ENCODE measurements around the gene CERS3.
"Not testable (repeated sequence)": the region's sequence is repeated elsewhere in the genome, so short reads cannot be mapped to it uniquely, and the experiment has no call there.

CERS3 gene

DNA sequence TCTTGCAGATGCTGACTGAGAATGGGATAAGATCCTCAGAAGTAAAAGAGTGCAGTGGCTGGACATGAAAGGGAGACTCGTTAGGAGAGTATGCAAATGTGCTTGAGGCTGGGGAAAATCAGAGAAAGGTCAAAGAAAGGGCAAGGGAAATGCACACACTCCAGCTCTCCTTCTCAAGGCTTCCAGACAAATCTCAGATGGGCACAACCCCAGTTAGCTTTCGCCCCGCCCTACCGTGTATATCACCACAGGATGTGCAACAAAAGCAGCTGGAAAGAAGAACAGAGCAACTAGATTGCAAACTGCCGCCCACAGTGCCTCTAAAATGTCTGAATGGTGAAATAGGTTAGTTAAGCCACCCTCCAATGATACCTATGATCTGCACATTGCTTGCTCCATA, 63.9 kb downstream of the CERS3 start:
- no peak for DNase-seq (ENCODE audit: low read depth in 2 of 2)

DNA sequence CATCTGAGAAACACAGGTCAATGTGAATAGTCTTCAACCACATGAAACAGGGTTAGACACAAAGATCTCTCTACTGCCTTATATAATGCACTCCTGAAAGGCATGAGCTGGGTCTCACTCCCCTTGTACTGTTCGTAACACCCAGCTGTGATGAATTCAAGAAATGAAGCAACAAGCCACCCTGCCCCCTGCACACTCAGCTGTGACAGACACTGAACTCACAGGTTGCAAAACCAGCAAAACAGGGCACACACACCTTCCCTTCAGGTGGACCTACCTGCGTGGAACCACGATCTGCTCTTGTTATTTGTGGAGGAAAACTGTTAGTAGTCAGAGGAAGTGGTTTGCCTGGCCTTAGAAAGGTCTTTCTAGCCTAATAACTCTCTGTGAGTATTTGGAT, 64.5 kb downstream of the CERS3 start:
- no peak for DNase-seq (ENCODE audit: low read depth in 2 of 2)

DNA sequence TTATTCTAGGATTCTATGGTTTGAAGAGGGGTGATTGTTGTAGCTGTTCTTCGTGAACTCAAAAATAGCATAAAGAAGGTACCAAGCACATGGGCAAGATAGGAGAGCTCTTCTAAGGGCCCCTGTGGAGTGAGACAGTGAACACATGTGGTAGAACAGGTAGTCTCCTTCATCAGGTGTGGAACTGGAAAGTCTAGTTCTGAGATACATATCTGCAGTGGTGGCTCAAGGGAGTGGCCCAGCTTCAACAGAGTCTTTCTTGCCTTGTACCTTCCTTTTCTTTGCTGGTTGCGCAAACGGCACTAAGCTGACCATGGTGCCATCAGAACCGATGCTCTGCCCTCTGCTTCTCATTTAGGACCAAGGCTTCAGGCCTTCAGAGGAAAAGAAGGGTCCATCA, 65.2 kb downstream of the CERS3 start:
- no peak for DNase-seq (ENCODE audit: low read depth in 2 of 2)

DNA sequence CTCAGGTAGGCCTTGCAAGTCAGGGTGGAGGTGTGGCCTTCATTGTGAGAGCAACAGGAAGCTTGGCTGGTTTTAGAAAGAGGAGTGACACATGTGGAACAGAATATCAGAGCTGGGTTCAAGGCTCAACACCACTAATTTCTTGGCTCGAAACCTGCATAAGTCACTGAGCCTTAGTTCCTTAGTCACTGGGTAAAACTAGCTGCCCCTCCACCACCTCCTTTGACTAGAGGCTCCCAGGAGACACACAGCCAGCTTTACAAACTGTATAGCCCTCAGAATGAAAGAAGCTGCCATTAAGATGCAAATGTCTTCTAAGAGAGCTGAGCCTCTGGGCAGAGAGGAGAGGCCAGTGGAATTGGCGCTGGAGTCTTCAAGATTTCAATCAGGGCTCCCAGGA, 67.7 kb downstream of the CERS3 start:
- DNase-seq (ENCODE audit: low read depth in 2 of 2) = no peak

DNA sequence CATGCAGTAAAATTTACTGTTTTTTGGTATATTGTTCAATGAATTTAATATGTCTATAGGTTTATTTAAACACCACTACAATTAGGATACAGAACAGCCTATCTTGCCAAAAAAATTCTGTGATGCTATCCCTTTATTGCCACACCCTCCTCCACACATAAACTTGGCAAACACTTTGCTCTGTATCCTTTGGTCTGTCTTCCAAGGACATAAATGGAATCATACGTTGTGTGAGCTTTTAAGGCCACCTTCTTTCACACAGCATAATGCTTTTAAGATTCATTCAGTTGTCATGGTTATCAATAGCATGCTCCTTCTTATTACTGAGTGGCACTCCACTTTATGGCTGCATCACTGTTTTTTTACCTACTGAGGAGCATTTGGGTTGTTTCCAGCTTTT, 71.5 kb downstream of the CERS3 start:
- no peak for DNase-seq (ENCODE audit: low read depth in 2 of 2)

DNA sequence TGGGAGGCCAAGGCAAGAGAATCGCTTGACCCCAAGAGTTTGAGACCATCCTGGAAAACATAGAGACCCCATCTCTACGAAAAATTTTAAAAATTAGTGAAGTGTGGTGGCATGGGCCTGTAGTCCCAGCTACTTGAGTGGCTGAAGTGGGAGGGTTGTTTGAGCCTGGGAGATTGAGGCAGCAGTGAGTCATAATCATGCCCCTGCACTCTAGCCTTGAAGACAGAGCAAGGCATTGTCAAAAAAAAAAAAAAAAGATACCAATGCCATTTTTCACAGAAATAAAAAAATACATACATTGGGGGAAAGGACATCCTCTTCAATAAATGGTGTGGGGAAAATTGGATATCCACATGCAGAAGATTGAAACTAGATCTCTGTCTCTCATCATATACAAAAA, 74.6 kb downstream of the CERS3 start:
- no peak for DNase-seq (ENCODE audit: low read depth in 2 of 2)

DNA sequence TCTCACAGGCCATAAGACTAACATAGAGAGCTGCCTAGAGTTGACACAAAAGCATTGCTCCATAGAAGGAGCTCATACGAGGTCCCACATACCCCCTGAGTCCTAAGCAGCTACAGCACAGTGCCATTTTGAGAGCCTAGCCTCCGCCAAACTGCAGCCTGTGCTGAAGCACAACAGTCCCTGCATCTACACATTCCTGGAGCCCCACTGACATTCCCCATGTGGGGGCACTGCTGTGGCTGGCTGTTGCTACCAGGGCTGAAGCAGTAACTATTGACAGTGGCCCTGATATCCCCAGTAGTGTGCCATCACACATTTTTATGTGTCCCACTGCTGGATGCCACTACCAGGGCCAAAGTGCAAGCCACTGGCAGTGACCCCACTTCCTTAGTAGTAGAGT, 80.3 kb downstream of the CERS3 start:
- DNase-seq (ENCODE audit: low read depth in 2 of 2) = no peak

DNA sequence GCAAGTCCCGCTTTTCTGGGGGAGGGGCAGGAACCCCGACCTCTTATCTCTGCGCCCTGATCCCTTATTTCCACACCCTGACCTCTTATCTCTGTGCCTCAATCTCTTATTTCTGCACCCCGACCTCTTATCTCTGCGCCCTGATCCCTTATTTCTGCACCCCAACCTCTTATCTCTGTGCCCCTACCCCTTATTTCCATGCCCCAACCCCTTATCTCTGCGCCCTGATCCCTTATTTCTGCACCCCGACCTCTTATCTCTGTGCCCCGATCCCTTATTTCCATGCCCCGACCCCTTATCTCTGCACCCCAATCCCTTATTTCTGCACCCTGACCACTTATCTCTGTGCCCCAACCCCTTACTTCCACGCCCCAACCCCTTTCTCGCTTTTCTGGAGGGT, 87.7 kb downstream of the CERS3 start:
- DNase-seq (ENCODE audit: low read depth in 2 of 2) = not testable (repeated sequence)

DNA sequence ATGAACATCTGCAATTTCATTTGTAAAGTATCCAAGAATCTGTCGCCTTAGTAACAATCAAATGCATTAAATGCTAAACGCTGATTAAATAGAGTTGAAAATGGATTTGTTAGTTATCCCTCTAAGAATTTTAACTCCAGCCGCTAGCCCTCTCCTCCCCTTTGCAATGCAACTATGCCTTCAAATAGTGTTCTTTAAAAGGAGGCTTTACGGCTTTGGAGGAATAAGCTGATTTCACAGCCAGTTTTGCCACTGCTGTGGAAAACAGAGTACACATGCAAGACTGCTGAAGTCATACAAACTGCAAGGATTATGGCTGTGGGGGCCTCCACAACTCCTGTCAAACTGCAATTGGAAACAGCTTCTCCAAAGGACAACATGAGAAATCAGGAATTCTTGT, 89.2 kb downstream of the CERS3 start:
- no peak for DNase-seq (ENCODE audit: low read depth in 2 of 2)

DNA sequence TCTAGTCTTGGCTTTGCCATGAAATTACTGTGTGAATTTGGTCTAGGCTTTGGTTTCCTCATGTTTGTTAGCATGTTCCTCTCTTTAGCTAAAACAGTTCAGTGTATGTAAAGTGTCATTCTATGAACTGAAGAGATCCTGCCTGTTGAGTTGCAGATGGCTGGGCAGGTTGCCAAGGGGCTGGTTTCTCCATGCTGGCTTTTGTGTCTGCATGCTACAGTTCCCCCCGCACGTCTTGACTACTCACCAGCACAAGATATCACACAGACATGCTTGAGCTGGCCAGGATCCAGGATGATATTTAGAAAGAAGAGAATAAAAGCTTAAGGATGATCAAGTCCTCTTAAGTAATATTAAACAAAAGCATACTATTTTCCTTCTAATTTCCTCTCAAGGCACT, 90.2 kb downstream of the CERS3 start:
- DNase-seq (ENCODE audit: low read depth in 2 of 2) = peak in 1 of 2 experiments; percentile 19

DNA sequence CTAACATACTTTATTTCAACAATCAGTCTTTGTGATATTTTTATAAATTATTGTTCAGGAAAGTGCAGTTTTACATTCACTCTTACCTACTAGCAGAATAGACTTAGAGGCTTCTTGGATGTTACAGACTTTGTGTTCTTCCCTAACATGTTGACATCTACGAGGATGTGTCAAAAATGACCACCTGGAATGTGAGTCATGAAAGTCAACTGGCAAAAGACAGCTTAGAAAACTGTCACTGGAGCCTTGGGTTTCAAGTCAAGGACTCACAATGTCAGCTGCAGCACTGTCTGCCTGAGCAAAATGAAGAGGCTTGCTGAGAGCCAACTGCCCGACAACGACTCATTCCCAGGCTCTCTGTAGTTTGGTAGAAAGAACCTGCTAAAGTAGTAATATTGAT, 91.5 kb downstream of the CERS3 start:
- DNase-seq (ENCODE audit: low read depth in 2 of 2) = no peak

DNA sequence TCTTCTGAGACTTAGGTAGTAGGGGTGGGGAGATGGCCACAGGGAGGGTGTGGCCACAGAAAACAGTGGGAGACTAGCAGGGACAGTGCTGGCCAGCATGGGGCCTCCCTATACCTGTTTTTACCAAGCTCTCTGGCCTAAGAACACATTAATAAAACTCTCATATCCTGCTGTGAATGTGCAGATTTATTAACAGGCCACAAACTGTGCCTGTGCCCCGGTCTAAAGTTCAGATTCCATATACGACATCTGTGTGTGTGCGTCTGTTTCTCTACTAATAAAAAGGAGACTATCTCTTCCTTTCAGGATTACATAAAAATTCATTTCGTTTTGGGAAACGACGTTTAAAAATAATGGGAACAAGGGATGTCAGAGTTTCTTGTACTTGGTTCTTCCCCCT, 94.2 kb downstream of the CERS3 start:
- DNase-seq (ENCODE audit: low read depth in 2 of 2) = no peak

DNA sequence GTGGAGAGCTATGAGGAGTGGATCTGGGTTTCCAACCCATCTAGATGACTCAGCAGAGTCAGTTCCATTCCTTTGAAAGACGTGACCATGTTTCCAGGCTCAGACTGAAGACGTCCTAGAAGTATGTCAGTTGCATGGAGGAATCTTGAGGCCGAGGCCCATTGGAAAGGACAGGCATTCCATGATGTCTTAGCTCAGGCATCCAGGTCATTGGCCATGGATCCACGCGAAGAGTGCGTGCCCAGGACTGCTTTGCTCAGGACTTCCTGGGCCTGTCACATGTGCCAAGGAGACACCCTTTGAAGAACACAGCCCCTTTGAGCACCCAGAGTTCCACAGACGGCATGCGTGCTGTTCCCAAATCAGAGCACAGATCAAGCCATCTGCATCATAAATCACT, 94.7 kb downstream of the CERS3 start:
- DNase-seq (ENCODE audit: low read depth in 2 of 2) = no peak

DNA sequence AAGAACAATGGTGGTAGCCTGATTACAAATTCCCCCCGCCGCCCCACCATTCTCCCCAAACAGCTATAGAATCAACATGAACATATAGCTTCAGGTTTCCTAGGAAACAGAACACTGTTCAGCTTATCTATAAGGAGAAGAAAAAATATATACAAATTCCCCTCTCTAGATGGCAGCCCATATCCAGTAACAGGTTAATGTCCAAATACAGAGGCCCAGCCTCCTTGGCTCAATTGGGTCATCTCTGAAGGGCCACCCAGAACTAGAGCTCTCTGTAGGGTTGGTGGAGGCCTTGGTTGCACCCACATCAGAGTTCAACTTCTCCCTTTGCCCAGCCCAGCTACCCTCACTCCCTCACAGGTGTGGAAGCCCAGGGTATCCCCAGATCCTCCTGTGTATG, 95.4 kb downstream of the CERS3 start:
- DNase-seq (ENCODE audit: low read depth in 2 of 2) = no peak

DNA sequence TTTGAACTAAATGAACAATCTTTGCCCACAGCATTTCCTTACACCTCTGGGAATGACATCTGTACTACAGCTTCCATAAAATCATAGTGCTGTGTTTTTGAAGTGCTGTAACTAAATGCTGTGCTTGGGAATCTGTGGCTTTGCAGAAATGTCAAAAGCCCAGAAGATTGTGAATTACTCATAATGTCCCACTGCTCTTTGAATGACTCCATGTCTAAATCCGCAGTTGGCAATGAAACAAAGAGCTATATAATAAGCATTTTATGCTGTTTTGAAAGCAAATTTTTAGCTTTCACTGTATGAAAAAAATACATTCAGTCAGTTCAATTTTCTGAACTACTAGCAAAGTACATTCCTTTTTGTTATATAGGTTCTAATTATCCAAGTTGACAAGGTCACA, 98.3 kb downstream of the CERS3 start:
- DNase-seq (ENCODE audit: low read depth in 2 of 2) = no peak

DNA sequence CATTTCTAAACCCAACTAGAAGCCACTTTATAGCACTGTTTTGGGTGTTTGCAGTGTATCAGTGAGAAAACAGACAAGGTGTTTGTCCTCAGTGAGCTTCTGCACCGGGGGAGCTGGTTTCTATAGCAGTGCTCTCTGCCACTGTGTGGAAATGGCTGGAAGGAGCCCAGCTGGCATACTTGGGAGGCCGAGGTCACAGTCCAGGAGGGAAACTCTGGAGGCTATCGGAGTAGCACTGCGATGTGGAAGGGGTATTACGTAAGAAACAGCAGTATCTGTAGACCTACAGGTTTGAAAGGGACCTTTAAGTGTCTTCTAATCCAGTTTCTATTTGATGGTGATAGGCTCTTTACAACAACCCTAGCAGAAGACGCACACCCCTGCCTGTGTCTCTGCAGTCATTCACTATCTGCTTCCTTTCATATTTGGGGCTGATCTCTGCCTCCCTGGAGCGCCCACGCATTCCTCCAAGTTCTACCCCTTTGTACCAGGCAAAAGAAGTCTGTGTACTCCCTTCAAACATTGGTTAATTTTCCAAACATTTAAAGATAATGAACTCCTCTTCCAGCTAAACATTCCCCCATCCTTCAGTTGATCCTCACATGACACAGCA, 99.5 kb downstream of the CERS3 start:
- DNase-seq (ENCODE audit: low read depth in 2 of 2) = no peak

DNA sequence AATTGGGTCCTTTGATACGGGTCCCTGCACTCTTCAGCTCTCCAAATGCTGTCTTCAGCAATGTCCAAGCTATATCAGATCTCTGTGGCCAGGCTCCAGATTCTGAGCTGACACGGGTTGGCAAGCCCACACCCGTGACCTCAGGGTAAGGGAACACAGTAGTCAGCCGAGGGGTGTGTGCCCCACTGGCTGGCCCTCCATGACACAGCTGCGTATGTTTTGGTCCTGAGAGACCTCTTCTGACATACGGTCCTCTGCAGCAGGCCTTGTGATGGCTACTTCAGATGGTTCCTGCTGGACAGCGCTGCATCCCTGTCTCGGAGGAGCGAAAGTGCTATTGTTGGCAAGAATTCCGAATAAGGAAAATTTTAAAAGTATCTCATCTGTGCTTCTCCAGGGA, 101.8 kb downstream of the CERS3 start:
- no peak for DNase-seq (ENCODE audit: low read depth in 2 of 2)

DNA sequence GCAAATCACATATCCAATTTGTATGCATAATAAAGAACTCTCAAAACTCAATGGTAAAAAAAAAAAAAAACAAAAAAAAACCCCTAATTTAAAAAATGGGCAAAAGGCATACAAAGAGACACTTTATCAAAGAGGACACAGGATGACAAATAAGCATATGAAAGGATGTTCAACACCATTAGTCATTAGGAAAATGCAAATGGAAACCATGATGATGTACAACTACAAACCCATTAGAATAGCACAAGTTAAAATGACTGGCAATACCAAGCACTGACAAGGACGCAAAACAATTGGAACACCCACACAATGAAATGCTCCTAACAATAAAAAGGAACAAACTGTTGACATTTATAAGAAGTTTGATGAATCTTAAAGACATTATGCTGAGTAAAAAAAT, 123.6 kb downstream of the CERS3 start:
- no peak for DNase-seq (ENCODE audit: low read depth in 2 of 2)

DNA sequence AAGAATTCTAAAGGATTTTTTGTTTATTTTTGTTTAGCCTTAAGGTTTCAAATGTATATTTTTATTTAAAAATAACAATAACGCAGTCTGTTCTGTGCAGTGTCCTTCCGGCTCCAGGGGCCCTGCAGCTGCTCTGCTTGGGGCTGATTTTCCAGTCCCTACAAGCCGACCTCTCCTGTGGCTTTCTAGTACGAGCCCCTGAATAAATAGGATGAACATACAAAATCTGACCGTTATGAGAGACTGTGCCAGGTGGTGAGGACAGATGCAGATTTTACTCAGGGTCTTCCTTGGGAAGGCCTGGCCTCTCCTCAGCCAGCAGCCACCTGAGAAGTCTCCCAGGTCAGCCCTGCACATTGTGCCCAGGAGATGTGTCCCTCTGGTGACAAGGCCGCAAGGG, 127.8 kb downstream of the CERS3 start:
- DNase-seq (ENCODE audit: low read depth in 2 of 2) = no peak

DNA sequence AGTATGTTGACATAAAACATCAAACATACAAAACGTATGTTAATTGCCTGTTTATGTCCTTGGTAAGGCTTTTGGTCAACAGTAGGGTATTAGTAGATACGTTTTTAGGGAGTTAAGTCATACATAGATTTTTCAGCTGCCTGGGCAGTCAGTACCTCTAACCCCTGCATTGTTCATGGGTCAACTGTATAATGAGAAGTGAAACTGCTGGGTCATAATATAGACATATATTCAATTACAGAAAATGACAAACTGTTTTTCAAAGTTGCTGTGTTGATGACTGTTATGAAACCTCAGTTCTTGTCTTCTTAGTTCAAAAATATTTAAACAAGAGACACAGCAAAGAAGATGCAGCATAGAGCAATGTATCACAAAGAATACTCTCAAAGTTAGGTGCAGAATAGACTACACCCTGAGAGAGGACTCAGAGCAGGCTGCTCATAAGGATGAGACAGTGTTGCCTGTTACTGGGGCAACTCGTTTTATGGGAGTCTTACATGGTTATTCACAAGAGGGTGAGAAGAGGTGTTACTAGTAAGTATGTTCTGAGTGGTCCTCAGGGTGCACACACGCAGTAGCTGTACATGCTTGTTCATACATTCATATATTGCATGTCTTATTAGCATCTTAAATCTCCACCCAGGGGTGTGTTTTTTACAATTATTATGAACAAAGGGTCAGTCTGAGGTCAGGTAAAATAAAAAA, 133.9 kb downstream of the CERS3 start:
- no peak for DNase-seq (ENCODE audit: low read depth in 2 of 2)

DNA sequence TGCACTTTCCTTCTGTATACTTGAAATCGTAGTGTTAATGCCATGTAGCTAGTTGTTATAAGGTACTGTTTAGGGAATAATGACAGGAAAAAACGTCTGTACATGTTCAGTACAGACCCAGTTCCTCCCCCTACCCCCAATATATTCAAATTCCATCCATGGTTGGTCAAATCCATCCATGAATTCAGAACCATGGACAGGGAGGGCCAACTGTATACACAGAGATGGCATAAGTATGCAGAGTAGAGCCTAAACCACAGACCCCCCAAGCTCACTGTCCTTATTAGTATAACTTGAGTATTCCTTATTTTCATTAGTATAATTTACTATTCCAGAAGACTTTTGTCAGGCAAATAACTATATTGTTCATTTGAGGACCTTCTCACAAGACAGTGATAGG, 135.7 kb downstream of the CERS3 start:
- DNase-seq (ENCODE audit: low read depth in 2 of 2) = no peak

DNA sequence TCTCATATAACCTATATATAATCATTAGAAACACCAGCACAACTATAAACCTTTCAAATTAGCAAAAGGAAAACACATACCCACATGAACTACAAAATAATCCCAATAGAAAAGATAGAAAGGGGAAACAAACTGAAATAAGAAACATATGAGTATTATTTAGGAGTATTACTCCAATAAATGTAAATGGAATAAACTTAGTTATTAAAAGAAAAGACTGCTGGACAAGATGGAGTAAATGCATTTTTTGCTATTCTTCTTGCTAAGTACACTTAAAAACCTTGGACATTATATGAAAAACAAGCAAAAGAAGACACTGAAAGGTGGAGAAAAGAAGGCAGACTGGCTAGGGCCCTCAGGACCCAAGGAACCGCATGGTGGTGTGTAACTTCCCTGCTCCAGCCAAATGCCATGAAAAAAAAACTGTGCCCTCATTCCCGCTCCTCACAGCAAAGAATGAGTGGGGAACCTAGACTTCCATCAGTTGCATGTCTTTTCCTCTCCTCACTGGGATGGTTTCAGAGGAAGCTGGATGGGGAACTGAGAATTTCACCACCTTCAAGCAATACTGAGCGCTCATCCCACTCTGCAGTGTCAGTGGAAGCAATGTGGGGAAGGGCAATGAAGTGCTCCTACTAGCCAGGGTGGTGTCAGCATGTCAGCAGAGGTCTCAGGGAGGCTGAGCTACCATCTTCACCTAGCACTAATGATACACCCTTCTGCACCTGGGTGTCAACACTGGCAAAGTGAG, 143.3 kb downstream of the CERS3 start:
- DNase-seq (ENCODE audit: low read depth in 2 of 2) = no peak

DNA sequence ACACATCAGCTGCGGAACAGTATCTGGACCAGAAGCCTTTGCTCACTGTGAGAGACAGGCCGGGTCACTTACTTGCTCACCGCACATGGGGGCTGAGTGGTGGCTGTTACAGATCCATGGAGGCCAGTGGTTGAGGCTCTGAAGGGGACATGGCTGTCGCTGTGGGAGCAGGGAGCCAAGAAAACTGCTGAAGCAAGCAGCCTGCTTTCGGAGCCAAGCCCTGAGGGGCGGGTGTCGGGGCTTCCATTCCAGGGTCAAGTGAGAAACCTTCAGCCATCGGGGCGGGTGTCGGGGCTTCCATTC, 144.7 kb downstream of the CERS3 start:
- no peak for DNase-seq (ENCODE audit: low read depth in 2 of 2)

Measured in fibroblast of skin of left biceps (primary cell).